Inflammatory macrophage treated with lipopolysaccharide for 4 hours (primary cell): ENCODE results near the gene SYNDIG1L.

Experiments
- DNase-seq: peaks from one replicate; pipeline ENCODE4 v3.0.0-alpha.2; 2020

SYNDIG1L gene

DNA sequence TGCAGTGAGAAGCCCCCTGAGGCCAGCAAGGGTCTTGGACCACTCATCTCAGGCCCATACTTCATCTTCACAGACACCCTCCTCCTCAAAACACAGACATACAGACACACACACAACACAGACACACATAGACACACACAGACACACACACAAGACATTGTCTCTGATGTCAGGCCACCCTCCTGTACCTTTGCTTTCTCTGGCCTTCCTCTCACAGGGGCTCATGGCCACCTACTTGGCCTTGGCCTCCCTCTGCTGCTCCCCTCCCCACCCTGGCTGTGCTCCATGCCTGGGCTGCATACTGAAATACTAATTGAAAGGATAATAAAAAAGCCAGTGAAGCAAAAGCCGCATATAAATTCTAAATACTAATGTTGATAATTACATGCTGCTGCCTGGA is 1.6 kb upstream of the SYNDIG1L start:
- no peak for DNase-seq

DNA sequence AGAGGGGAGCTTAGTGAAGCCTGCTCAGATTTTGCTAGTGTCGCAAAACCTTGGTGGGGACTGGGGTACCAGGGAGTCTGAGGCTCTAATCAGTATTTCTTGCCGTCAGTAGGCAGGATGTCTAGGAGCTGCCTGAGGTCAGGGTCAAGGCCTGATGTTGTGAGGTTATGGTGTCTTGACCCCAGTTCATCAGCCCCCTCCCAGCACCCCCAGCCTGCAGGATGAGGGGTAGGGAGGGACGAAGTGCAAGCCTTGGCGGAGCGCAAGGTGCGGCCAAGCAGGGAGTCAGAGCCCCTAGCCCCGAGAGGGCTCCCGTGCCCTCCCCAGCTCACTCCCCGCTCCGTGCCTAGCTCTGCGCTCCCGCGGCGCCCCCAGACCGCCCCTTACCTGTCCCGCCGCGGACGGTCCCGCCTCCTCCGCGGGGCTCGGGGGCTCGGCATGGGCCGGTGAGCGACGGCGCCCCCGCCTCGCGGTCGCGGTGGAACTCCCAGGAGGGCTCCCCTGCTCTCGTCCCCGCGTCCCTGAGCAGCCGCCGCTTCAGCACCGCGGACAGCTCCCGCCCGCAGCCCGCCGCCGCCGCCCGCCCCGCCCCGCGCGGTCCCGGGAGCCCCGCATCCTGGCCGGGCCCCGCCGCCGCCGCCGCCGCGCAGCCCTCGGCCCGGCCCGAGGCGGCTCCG is 347 bp downstream of the SYNDIG1L start:
- DNase-seq, result no peak

DNA sequence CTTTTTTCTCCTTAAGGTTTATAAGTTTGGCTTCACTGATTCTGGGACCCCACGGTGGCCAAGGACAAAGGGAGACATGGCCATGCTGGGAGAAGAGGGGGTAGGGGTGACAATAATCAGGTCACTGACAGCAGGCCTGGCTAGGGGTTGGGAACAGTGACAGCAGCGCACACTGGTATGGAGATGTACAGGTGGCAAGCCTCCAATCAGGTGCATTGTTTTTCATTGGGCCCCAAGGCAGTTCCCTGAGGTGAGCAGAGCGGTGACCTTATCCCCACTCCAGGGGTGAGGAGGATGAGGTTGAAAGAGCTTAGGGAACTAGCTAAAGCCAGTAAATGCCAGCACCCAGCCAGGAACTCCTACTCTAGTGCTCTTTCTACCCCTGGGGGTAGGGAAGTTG is 1.4 kb downstream of the SYNDIG1L start:
- no peak for DNase-seq

GRCh38 chr14:74423246-74423645 is 2.8 kb downstream of the SYNDIG1L start:
- no peak for DNase-seq

DNA sequence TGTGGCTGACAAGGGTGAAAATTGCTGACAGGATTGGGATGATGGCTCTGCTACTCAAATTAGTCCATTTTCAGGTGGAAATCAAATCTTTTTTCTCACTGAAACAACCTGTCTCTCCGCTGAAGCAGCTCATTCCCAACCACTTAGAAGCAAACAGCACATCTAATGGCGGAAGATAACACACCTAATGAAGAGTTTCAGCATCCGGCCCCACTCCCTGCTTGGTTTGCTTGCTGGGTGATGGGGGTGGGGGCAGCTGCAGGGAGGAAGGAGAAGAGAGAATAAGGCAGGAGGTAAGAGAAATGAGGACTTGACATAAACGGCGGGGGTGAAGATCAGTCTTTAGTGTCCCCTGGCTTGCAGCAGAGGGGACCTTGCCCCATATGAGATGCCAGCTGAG is 4.0 kb downstream of the SYNDIG1L start:
- DNase-seq, result no peak

GRCh38 chr14:74419086-74419485 is 6.9 kb downstream of the SYNDIG1L start:
- DNase-seq, result no peak

DNA sequence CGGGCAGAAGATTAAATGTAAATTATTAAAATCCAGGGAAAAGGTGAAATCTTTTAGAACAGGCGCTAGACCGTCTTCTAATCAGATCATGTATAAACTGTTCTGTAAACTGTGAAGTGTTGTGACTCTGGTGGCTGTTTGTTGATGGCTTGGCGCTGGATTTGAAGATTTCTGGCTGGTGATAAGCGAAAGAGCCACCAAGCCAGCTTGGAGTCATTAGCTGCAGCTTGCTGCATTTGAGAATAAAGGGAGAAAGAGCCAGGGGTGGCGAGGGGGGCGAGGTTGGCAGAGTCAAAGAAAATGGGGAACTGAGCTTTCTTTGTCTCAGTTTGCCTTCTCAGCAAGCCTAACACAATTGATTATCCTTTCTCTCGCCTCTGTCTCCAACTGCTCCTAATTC is 8.0 kb downstream of the SYNDIG1L start:
- DNase-seq, result no peak

- no peak for DNase-seq
These were observed 8.4 kb downstream of the SYNDIG1L start for GRCh38 chr14:74417611-74418010.

DNA sequence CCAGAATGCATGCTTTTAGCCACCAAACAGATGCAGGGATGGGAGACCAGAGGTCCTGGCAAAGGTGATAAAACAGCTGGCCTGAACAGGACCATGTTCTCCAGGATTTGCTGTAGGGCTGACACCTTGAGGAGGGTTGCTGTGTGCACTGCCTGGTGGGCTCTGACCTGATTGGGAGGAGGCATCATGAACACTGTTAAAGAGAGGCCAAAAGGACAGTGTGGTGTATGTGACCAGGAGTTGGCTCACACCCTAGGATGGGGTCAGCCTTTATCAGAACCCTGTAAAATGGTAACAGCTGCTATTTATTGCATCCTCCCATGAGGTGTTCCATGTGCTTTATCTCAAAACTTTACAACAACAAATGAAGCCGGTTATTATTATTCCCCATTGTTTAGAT is 8.8 kb downstream of the SYNDIG1L start:
- DNase-seq, result no peak

DNA sequence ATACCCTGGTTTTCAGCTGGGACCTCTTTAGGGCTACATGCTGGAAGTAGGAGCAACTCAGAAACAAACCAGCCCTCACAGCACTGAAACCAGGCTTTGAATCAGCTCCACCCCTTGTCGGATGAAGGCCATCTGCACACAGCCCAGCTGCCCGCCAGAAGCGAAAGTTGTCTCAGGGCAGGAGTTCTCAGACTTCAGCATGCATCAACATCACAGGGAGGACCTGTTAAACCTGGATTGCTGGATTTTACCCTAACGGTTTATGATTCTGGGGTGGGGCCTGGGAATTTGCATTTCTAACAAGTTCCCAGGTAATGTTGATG is 10.9 kb downstream of the SYNDIG1L start:
- no peak for DNase-seq

DNA sequence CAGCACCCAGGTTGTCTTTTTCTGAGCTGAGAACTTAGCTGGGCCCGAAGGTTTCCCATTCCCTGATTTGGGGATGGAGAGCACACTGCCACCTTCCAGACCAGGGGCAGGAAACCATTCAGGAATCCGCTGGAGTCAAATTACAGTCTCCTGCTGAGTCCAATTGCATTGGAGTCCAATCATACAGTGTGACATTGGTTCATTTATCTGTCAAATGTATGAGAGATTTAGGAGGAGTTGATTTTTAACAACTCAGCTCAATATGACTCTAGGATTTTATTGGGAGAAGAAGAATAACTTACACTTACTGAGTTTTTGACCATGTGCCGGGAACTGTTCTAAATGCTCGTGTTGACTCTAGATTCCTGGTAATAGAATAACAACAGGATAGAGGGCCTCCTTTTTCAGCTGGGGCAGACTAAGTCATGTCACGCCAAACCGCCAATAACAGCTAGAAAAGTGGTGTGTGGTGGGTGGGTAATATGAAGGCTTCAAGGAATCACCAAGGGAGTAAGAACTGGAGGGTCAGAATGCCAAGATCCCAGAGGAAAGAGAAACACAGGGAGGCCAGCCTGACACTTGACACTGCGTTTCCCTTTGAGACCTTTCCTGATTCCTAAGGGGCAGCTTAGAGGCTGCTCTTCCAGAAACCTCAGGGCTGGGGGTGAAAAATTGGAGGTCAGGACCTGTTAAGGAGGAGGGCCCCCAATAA is 11.5 kb downstream of the SYNDIG1L start:
- no peak for DNase-seq

- no peak for DNase-seq
These were observed 12.4 kb downstream of the SYNDIG1L start for GRCh38 chr14:74413627-74414026.

- DNase-seq, result no peak
These were observed 13.3 kb downstream of the SYNDIG1L start for GRCh38 chr14:74412753-74413152.

DNA sequence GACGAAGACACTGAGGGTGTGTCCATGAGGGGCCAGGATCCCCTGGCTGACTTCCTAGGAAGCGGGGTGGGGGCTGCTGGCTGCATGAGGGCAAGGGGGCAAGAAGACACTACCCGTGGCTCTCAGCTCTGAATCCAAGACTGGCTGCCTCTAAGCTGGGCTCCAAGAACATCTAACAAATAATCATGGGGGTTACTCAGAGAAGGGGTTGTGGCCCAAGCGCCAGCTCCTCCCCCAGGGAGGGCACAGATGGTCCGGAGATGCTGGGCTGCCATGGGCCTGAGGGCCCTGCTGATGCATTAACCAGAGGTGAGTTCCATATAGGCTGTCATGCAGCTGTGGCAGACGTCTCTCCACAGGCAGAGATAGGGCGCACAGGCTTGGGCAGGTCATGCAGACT is 14.3 kb downstream of the SYNDIG1L start:
- DNase-seq, result no peak

GRCh38 chr14:74409441-74409840 is 16.6 kb downstream of the SYNDIG1L start:
- DNase-seq, result no peak

DNA sequence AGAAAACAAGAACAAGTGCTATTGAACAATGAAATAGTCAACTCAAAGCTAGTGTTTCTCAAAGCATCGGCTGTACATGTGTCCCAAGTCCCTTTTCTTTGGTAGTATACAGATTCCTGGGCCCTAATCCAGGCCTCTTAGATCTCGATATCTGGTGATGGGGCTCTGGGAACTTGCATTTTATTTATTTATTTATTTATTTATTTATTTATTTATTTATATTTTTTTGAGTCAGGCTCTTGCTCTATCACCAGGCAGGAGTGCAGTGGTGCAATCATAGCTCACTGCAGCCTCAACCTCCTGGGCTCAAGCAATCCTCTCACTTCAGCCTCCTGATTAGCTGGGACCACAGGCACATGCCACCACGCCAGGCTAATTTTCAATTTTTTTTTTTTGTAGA is 17.1 kb downstream of the SYNDIG1L start:
- no peak for DNase-seq

DNA sequence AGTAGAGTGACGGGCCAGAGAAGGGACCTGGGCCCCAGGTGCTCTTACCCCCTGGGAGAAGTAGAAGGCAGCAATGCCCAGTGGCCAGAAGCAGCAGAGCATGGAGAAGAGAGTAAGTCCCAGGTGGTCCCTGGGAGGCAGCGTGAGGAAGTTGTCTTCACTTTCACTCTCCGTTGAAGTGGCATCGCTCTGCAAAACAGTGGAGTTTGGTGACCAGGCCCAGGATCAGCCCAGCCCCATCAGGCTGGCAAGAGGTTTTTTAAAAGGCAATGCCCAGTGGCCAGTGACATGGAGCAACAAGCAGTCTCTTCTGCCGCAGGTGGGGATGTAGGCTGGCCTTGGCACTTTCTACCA is 18.2 kb downstream of the SYNDIG1L start:
- DNase-seq, result no peak

- DNase-seq, result no peak
These were observed 18.8 kb downstream of the SYNDIG1L start for GRCh38 chr14:74407021-74407800.

DNA sequence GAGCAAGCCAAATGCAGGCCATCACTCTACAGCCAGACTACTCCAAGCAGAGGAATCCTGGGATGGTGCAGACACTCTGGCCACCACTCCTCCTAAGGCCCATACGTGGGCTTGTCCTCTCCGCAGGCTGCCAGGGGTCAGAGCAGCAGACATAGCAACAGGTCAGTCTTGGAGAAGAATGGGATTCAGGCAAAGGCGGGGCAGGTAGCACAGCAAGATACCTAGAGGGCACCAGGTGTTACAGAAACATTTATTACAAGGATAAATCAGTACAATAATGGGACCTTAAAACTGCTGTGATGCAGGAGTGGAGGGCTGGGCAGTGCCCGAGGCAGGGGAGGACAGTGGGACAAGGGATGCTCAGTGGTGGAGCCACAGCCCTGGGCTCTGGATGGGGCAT is 20.3 kb downstream of the SYNDIG1L start:
- DNase-seq, result no peak

GRCh38 chr14:74404435-74404834 is 21.6 kb downstream of the SYNDIG1L start:
- DNase-seq, result no peak

- no peak for DNase-seq
These were observed 22.2 kb downstream of the SYNDIG1L start for GRCh38 chr14:74403619-74404417.

- DNase-seq, result peak; percentile 22
These were observed 23.4 kb downstream of the SYNDIG1L start for GRCh38 chr14:74402401-74403251.
